Middle frontal gyrus (tissue), 1 donor: ENCODE data around the gene MAGEF1.

Experiments
- DNase-seq: peaks from one replicate; pipeline ENCODE4 v3.0.0-alpha.2; 2015; ENCODE audit warnings: low spot score; ENCODE audit errors: extremely low spot score

Gene MAGEF1

DNA sequence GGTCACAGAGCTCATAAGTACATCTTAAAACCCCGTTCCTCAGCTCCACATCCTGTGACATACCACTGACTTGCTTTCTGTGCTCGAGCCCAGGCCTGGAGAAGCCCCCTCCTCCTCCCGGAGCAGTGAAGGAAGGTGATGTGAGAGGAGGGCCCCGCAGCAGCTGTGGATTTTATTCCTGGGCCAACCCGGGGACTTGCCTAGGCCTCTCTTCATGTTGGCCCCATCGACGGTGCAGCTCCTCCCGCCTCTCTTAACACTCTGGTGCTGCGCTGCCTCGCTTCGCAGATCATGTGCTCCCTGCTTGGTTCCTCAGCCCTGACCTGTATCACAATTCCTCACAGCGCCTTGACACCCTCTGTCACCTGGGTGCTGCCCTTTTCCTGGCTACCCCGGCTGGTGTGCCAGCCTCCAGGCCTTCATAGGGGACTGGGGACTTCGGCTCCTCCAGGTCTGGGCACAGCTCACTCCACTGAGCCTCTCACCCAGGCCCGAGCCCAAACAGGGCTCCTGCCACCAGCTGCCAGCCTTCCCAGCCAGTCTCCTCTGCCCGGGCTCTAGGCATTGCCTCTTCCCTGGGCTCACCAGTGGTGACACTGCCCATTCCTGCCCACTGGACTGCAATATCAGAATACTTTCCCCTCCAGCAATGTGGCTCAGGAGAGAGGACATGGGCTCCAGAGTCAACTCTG, 21.5 kb downstream of the MAGEF1 start:
- DNase-seq = no peak

GRCh38 chr3:184688882-184689271, 23.0 kb downstream of the MAGEF1 start:
- no peak for DNase-seq

DNA sequence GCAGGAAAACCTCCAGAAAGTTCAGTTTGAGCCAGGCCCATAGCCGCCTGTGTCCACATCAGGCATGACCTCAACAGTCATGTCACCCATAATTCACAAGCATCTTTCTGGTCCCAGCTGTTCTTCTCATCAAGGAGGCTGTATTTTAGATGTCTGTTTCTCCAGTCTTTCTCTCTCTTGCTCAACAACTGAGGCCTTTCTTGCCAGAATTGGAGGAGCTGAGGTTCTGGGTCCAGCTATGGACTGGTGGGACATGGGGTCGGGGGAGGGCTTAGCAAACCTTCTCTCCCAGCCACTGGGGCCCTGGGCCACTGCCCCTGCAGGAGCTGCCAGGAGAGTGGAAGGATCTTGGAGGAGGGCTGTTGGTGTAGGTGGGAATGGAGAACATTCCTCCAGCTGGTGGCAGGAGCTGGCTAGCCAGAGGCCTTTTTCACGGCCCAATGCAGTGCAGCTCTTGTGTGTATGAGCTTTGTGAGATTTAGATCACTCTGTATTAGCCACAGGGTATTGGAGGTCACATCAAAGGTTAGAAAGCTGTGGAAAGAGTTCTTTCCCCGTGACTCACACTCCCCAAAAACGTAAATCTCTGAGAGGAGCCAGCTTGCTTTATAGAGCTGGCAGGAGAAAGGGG, 23.5 kb downstream of the MAGEF1 start:
- DNase-seq = no peak

GRCh38 chr3:184687363-184688015, 24.4 kb downstream of the MAGEF1 start:
- DNase-seq = no peak

GRCh38 chr3:184685646-184686045, 26.2 kb downstream of the MAGEF1 start:
- DNase-seq = no peak

GRCh38 chr3:184685055-184685454, 26.8 kb downstream of the MAGEF1 start:
- DNase-seq = no peak

GRCh38 chr3:184683900-184684560, 27.8 kb downstream of the MAGEF1 start:
- DNase-seq = no peak

GRCh38 chr3:184683234-184683633, 28.6 kb downstream of the MAGEF1 start:
- DNase-seq = no peak

DNA sequence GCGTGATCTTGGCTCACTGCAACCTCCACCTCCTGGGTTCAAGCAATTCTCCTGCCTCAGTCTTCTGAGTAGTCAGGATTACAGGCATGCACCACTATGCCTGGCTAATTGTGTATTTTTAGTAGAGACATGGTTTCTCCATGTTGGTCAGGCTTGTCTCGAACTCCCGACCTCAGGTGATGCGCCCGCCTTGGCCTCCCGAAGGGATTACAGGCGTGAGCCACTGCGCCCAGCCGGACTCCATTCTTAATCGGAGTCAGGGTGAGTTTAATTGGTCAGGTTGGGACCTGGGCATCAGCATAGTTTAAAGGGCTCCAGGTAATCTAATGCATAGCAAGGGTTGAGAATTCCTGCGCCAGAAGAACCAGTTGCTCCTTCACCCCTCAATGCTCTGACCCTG, 29.2 kb downstream of the MAGEF1 start:
- DNase-seq = no peak

- DNase-seq = no peak
These were observed 31.2 kb downstream of the MAGEF1 start for GRCh38 chr3:184680385-184681345.

GRCh38 chr3:184679056-184679816, 32.6 kb downstream of the MAGEF1 start:
- no peak for DNase-seq

DNA sequence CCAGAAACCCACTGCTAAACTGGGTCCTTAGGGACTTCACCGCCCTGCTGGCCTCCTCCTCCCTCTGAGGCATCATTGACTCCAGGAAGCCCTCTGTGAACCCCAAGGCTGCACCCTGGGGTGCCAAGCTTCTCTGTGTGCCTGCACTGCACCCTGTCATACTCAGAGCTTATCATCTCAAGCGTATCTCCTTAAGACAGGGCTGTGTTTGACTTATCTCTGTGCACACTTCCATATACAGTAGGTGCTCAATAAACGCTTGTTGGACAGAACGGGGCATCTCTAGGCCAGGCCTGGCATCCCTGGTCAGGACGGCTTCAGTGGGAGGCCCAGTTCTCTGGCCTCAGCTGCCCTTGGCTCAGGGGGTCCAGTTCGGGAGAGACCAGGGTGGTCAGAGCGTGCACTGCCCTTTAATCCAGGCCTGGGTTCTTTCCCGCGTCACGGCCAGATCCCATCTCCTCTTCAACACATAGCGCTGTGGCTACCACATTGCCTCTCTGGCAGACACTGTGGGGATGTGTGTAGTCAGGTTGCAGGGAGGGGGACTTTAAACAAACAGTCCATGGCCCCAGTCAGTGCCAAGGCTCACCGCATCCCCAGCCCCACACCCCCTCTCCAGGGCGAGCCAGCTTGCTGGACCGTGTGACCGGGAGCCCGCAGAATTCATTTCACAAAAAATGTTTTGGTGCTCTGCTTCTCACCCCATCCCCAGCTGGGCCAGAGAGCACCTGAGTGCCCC, 33.4 kb downstream of the MAGEF1 start:
- DNase-seq = no peak

DNA sequence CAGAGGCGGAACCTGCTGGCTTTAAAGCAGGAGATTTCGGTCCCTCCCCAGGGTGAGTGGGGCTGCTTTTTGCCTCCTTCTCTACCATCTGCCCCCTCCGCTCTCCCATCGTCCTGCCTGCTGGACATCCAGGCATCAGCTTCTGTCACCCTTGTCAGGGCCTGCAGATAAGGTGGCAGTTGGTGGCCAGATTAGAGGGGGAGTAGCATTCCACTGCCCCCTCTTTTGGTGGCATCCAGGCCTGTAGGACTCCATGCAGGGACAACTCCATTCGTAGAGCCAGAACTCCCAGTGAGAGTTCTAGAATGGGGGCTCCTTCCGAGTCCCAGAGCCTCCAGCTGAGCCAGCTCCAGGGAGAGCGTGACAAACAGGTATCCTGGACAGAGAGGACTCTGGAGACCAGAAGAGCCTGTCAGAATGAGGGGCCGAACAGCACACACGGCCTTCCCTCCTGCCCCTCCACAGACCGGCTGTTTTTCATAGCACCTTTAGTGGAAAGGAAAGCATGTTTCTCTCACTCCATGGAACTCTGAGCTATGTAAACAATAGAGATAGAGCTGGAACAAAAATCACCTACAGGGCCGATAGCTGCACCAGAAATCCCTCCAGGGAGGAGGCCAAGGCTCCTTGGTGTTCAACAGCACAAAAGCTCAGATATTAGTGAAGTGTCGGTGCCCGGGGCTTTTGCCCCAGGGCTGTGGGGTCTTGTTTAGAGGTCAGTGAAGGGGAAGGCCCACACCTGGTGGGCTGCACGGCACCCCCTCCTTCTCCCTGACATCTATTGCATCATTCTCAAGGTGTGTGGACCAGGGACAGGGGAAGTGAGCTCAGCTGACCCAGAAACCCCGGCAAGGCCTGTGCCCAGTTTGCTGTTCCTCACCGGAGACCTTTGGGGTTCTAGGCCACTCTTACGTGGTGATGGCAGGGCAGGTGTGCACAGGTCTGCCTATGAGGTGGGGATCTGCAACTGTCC, 34.2 kb downstream of the MAGEF1 start:
- no peak for DNase-seq

DNA sequence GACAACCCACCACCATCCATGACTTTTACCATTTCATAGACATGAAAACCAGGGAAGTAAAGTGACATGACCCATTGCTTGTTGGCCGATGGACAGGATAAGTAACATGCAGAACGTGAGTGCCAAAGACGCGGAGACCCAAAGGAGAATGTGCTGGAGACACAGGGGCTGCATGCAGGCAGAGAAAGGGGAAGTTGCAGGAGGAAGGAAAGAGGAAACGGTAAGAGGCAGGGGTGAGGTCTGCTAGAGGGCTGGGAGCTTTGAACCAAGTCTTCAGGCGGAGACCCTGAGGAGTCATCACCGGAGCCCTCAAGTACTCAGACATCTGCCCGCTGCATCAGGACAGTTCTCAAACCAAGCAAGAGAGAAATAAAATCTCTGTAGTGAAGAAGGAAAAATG, 34.9 kb downstream of the MAGEF1 start:
- no peak for DNase-seq

GRCh38 chr3:184674626-184675025, 37.2 kb downstream of the MAGEF1 start:
- DNase-seq = no peak

DNA sequence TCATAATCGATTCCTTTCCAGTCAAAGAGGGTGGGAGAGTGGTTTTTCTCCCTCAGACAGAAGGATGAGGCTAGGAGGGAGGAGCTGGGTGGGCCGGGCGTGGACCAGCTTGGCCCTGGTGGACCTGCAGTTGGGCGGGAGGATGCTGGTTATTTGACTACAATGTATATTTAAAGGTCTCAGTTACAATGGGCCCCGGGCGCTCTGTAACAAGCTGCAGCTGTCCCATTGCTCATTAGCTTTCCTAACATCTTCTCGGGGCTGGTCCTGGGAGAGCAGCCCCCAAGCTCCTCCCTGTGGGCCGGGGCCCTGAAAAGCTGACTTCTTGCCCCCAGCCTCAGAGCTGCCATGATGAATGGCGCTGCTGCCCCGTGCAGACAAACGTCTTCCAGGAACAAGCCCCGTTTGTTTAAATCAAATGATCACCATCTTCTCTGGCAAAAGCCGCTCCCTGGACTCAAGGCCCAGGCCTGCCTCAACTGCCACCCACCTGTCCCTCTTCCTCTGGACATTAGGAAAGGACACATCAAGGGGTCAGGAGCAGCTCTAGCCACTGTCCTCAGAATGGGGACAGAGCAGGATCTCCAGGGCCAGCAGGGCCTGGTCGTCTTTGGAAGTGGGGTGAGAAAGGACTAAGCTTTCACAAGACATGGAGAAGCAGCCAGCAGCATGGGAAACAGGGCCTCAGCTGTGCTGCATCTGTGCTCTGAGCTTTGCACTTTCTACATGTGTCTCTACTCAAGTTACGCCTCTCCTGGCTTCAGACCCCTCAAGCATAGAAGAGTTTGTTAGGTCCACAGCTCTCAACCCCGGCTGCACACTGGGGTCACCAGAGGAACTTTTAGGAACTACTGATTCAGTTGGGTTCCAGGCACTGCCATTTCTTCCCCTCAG, 38.6 kb downstream of the MAGEF1 start:
- no peak for DNase-seq

- no peak for DNase-seq
These were observed 39.5 kb downstream of the MAGEF1 start for GRCh38 chr3:184672335-184672734.
